HCT116 (cell line): ENCODE data around the gene MDFI. TPM values are rescaled to one million over a fixed set of nuclear protein-coding genes. Genes with fewer than 3 reads are reported as not detected.

ENCODE experiments used
- ATAC-seq: fragments of 200-7000 bp; cut with Tn5 transposase; 2 replicates; pipeline ENCODE4 v1.9.1; 2020; ENCODE audit warnings: mild to moderate bottlenecking, moderate library complexity
- BruUV-seq: library from RNA; stranded (reverse); fragments of 400-500 nt; replicated peaks from 2 replicates; lab custom pipeline; 2021; lab: Mats Ljungman, UMichigan
- CTCF ChIA-PET: fragments of 300-600 bp; sonication (Branson Sonifier 250); formaldehyde crosslinking; loops from one replicate; lab custom pipeline; 2021; ENCODE audit warnings: antibody characterized with exemption; lab: Charles Lee
- POLR2A ChIA-PET: fragments of 300-600, 350-600 bp; sonication (Branson Sonifier 250); formaldehyde crosslinking; loops from one replicate; lab custom pipeline; 2021; ENCODE audit warnings: antibody characterized with exemption; lab: Charles Lee
- RAD21 ChIA-PET, 2 experiments: fragments of 300-600 bp; sonication (Branson Sonifier 250); formaldehyde crosslinking; loops; one replicate each; lab custom pipeline; 2023; ENCODE audit warnings: low total read pairs in 2 of 2; ENCODE audit not compliant: uncharacterized antibody in 2 of 2, unreplicated experiment in 2 of 2, low non-redundant PET in 1 of 2; lab: Charles Lee
- DNase-seq: peaks from one replicate; pipeline ENCODE4 v3.0.0-alpha.2; 2010; ENCODE audit warnings: low read depth, low spot score
- H2AFZ ChIP-seq: fragments of 200-600 bp; shearing (Covaris generic), sonication (generic); 2 replicates; pipeline ENCODE4 v1.6.1; 2017; ENCODE audit warnings: low read depth, mixed run types, mixed read lengths, antibody characterized with exemption, low read length; ENCODE audit not compliant: poor library complexity, severe bottlenecking
- H3K27ac ChIP-seq: 2 replicates; pipeline ENCODE4 v1.5.1; 2012; ENCODE audit warnings: low read depth, low read length
- H3K27me3 ChIP-seq: fragments of 200-600 bp; sonication (generic); 2 replicates; pipeline ENCODE4 v1.6.1; 2016; ENCODE audit warnings: mixed run types, low read length, mixed read lengths; ENCODE audit not compliant: insufficient read depth
- H3K36me3 ChIP-seq, 2 experiments: fragments of 200-500 bp in 1 of 2; fragments of 200-600 bp in 1 of 2; sonication (Bioruptor generic) in 1 of 2; sonication (generic) in 1 of 2; 2 replicates each; pipeline versions ENCODE4 v1.5.1 to v1.6.1; 2014 to 2016; ENCODE audit warnings: low read length in 2 of 2, inconsistent platforms in 1 of 2, mixed read lengths in 1 of 2, mixed run types in 1 of 2; ENCODE audit not compliant: insufficient read depth in 2 of 2, control insufficient read depth in 1 of 2
- H3K4me1 ChIP-seq, 2 experiments: fragments of 200-600 bp in 1 of 2; sonication (generic) in 1 of 2; 2 replicates each; pipeline versions ENCODE4 v1.5.1 to v1.6.1; 2012 to 2017; ENCODE audit warnings: low read length in 2 of 2, inconsistent platforms in 1 of 2, mild to moderate bottlenecking in 1 of 2, mixed read lengths in 1 of 2, mixed run types in 1 of 2, moderate library complexity in 1 of 2; ENCODE audit not compliant: insufficient read depth in 2 of 2, control insufficient read depth in 1 of 2
- H3K4me2 ChIP-seq: fragments of 200-600 bp; sonication (generic); 2 replicates; pipeline ENCODE4 v1.6.1; 2017; ENCODE audit warnings: mixed run types, low read length, mixed read lengths
- H3K4me3 ChIP-seq, 2 experiments: fragments of 200-600 bp in 1 of 2; sonication (generic) in 1 of 2; replicated peaks in 1 of 2; 2 replicates each; pipeline ENCODE4 v1.5.1; 2011 to 2016; ENCODE audit warnings: low read length in 2 of 2, control low read depth in 1 of 2, low read depth in 1 of 2, mild to moderate bottlenecking in 1 of 2, mixed read lengths in 1 of 2, mixed run types in 1 of 2
- H3K79me2 ChIP-seq: fragments of 200-600 bp; sonication (generic); 2 replicates; pipeline ENCODE4 v1.6.1; 2017; ENCODE audit warnings: mild to moderate bottlenecking, mixed run types, low read length, moderate library complexity, mixed read lengths; ENCODE audit not compliant: insufficient read depth
- H3K9ac ChIP-seq: fragments of 200-600 bp; sonication (generic); 2 replicates; pipeline ENCODE4 v1.6.1; 2016; ENCODE audit warnings: low read length, mixed read lengths
- H3K9me2 ChIP-seq: fragments of 200-600 bp; sonication (generic), shearing (Covaris generic); 2 replicates; pipeline ENCODE4 v1.6.1; 2017; ENCODE audit warnings: mixed run types, mild to moderate bottlenecking, moderate library complexity; ENCODE audit not compliant: insufficient read depth
- H3K9me3 ChIP-seq, 2 experiments: fragments of 200-500 bp in 1 of 2; fragments of 200-600 bp in 1 of 2; sonication (Bioruptor generic) in 1 of 2; sonication (generic) in 1 of 2; 2 replicates each; pipeline ENCODE4 v1.6.1; 2014 to 2017; ENCODE audit warnings: low read length in 2 of 2, mixed read lengths in 2 of 2, inconsistent platforms in 1 of 2, low read depth in 1 of 2, mild to moderate bottlenecking in 1 of 2, mixed run types in 1 of 2, moderate library complexity in 1 of 2; ENCODE audit not compliant: control insufficient read depth in 1 of 2, insufficient read depth in 1 of 2
- H4K20me1 ChIP-seq: fragments of 200-600 bp; sonication (generic), shearing (Covaris generic); 2 replicates; pipeline ENCODE4 v1.6.1; 2017; ENCODE audit warnings: mixed run types, mild to moderate bottlenecking, moderate library complexity; ENCODE audit not compliant: insufficient read depth
- ATF3 ChIP-seq: IDR thresholded peaks from 2 replicates; pipeline ENCODE4 v1.6.1; 2012
- CTCF ChIP-seq, 3 experiments: fragments of 200-600 bp in 1 of 3; sonication (generic) in 1 of 3; IDR thresholded peaks in 2 of 3; conservative IDR thresholded peaks in 1 of 3; 2 replicates each; pipeline ENCODE4 v1.5.1; 2012 to 2017; ENCODE audit warnings: low read depth in 2 of 3, low read length in 2 of 3, antibody characterized with exemption in 1 of 3, borderline replicate concordance in 1 of 3, control low read depth in 1 of 3, mild to moderate bottlenecking in 1 of 3, mixed read lengths in 1 of 3, mixed run types in 1 of 3, moderate library complexity in 1 of 3; ENCODE audit not compliant: insufficient read depth in 1 of 3
- ELF1 ChIP-seq: IDR thresholded peaks from 2 replicates; pipeline ENCODE4 v1.6.1; 2012; ENCODE audit warnings: low read depth, borderline replicate concordance
- EZH2 ChIP-seq: fragments of 200-600 bp; sonication (generic); IDR thresholded peaks from 2 replicates; pipeline ENCODE4 v1.6.1; 2017; ENCODE audit warnings: antibody characterized with exemption, mixed run types
- POLR2AphosphoS5 ChIP-seq: IDR thresholded peaks from 2 replicates; pipeline ENCODE4 v1.6.1; 2011; ENCODE audit warnings: mild to moderate bottlenecking, low read depth, low read length, moderate library complexity
- SIN3A ChIP-seq: IDR thresholded peaks from 2 replicates; pipeline ENCODE4 v1.6.1; 2012; ENCODE audit warnings: low read depth
- SRF ChIP-seq: IDR thresholded peaks from 2 replicates; pipeline ENCODE4 v1.6.1; 2012; ENCODE audit warnings: low read depth
- ZBTB33 ChIP-seq: IDR thresholded peaks from 2 replicates; pipeline ENCODE4 v1.6.1; 2011; ENCODE audit warnings: mild to moderate bottlenecking, low read length, moderate library complexity; ENCODE audit not compliant: insufficient replicate concordance; ENCODE audit errors: extremely low read depth
- ZNF274 ChIP-seq: fragments of 200-500 bp; sonication (Bioruptor generic); IDR thresholded peaks from 2 replicates; pipeline ENCODE4 v1.6.1; 2014; ENCODE audit warnings: mild to moderate bottlenecking, low read depth, low read length, inconsistent platforms
- intact Hi-C: fragments of 100-400 bp; cut with micrococcal nuclease; formaldehyde crosslinking; loops from 2 replicates; pipeline ENCODE4 v1.10.0; 2022
- total RNA-seq: library from RNA; stranded (reverse); gene quantifications from one replicate; pipeline ENCODE4 v1.2.1, GENCODE V29; 2021; ENCODE audit not compliant: unreplicated experiment

Gene MDFI
- total RNA-seq, 1 experiment from 2014 or later = 35.5 TPM

- TF ChIP-seq ZBTB33 (no peak), ATF3 (no peak), ZNF274 (no peak), CTCF (IDR thresholded peaks at IDR 0.05 in 2 of 3, conservative IDR thresholded peaks at IDR 0.05 in 1 of 3; ENCODE audit: borderline replicate concordance in 1 of 3, insufficient read depth in 1 of 3, low read depth in 2 of 3, low read length in 2 of 3) (no peak), SIN3A (no peak)
- TF ChIP-seq, all 23 proteins: peak for 0
Measured at GRCh38 chr6:41629128-41629527, 9.1 kb upstream of the MDFI start (continued).

DNA sequence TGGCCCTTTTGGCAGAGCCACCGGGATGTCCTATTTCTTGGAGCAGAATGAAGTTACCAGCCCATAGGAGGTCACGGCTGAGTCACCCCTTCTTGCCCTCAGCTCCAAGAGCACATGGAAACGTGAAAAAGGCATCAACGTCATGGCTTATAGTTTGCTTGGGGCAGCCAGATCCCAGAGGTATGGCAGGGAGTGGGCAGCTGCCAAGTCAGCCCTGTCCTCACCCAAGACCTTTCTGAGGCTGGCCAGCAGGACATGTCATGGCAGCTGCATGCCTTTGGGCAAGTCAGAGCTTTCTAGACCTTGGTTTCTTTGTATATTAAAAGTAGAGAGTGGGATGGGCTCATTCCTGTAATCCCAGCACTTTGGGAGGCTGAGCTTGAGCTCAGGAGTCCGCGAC is 8.2 kb upstream of the MDFI start:
- Histone ChIP-seq H3K36me3 (no peaks in the 10 kb centered on the region), H4K20me1 (no peaks in the 10 kb centered on the region), H3K79me2 (no peaks in the 10 kb centered on the region), H3K9ac (no peak overlapping the region), H3K9me3 (no peaks in the 10 kb centered on the region), H3K27me3 (no peaks in the 10 kb centered on the region), H3K27ac (no peak overlapping the region), H3K4me3 (no peak overlapping the region), H3K4me2 (no peak overlapping the region), H3K4me1 (peaks cover 6 to 9% of the 10 kb centered on the region in 2 experiments; a peak in 3 of 4 replicates), H2AFZ (no peak overlapping the region), H3K9me2 (no peaks in the 10 kb centered on the region)
- CTCF ChIA-PET = no interaction called here
- no peak for TF ChIP-seq SRF
- TF ChIP-seq EZH2 = no peak
- TF ChIP-seq ZNF274 = no peak
- TF ChIP-seq ELF1 = no peak
- no peak for TF ChIP-seq POLR2AphosphoS5
- ATAC-seq (no peak), DNase-seq (no peak)
- POLR2A ChIA-PET = no interaction called here
- BruUV-seq = no TSS peak
- intact Hi-C loops = no loop called here
- RAD21 ChIA-PET = no interaction called here
